GM12892 (cell line): ENCODE data around the gene APLF.

Experiments
- POLR2A ChIP-seq: IDR thresholded peaks from 2 replicates; pipeline ENCODE4 v1.6.1; 2011; ENCODE audit warnings: low read depth, low read length, control low read depth
- POLR2AphosphoS5 ChIP-seq: IDR thresholded peaks from 2 replicates; pipeline ENCODE4 v1.6.1; 2011; ENCODE audit warnings: low read depth, low read length, control low read depth
- TAF1 ChIP-seq: IDR thresholded peaks from 2 replicates; pipeline ENCODE4 v1.6.1; 2011; ENCODE audit warnings: low read depth, mild to moderate bottlenecking, control low read depth, low read length, borderline replicate concordance

DNA sequence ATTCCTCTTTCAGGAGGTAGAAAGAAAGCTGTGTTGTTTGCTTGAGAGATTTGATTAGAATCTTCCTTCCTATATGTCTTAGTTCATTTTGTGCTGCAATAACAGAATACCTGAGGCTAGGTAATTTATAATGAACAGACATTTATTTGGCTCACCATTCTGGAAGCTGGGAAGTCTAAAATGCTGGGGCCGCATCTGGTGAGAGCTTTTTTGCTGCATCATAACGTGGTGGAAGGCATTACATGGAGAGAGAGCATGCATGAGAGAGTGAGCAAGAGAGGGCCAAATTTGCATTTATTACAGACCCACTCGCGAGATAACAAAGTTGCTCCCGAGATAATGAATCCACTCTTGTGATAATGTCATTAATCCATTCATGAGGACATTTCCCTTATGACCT, 34.4 kb downstream of the APLF start:
- TF ChIP-seq POLR2AphosphoS5 (no peak), POLR2A (no peak), TAF1 (no peak)
